Adipocyte (in vitro differentiated cells): Measurements from ENCODE around the gene ZNF254.
"Not testable (repeated sequence)": the region's sequence is repeated elsewhere in the genome, so short reads cannot be mapped to it uniquely, and the experiment has no call there.

ENCODE experiments used
- DNase-seq: peaks from one replicate; pipeline ENCODE4 v3.0.0-alpha.2; 2015; ENCODE audit warnings: low read depth
- H3K27me3 ChIP-seq: replicated peaks from 2 replicates; pipeline ENCODE4 v1.7.0; 2013; ENCODE audit warnings: mild to moderate bottlenecking, low read length, moderate library complexity; ENCODE audit not compliant: control insufficient read depth, insufficient read depth
- H3K36me3 ChIP-seq: 2 replicates; pipeline ENCODE4 v1.7.0; 2013; ENCODE audit warnings: low read length, mild to moderate bottlenecking, moderate library complexity; ENCODE audit not compliant: control insufficient read depth, insufficient read depth, severe bottlenecking
- H3K4me1 ChIP-seq: 2 replicates; pipeline ENCODE4 v1.7.0; 2013; ENCODE audit warnings: mild to moderate bottlenecking, low read length, moderate library complexity; ENCODE audit not compliant: control insufficient read depth, insufficient read depth
- H3K4me3 ChIP-seq: 2 replicates; pipeline ENCODE4 v1.7.0; 2013; ENCODE audit warnings: mild to moderate bottlenecking, low read length, moderate library complexity
- H3K9ac ChIP-seq: 2 replicates; pipeline ENCODE4 v1.7.0; 2013; ENCODE audit warnings: mild to moderate bottlenecking, low read length, moderate library complexity
- H3K9me3 ChIP-seq: 2 replicates; pipeline ENCODE4 v1.7.0; 2013; ENCODE audit warnings: mild to moderate bottlenecking, low read length, moderate library complexity; ENCODE audit not compliant: control insufficient read depth

The ZNF254 gene

GRCh38 chr19:24086974-24087595 lies at the start of gene ZNF254:
Gene ZNF254 (plus strand): TSS chr19:24087187. CDS start chr19:24087308, 121 bp downstream.
- H3K27me3 ChIP-seq: no peaks in the 10 kb centered on the region
- peaks cover 5% of the 10 kb centered on the region for H3K4me1 ChIP-seq
- H3K9me3 ChIP-seq: no peaks in the 10 kb centered on the region
- DNase-seq: peak; percentile 98
- H3K9ac ChIP-seq: peak within 1 kb of the TSS; percentile 97
- H3K36me3 ChIP-seq: peaks cover 5% of the 10 kb centered on the region
- peak within 1 kb of the TSS; percentile 97 for H3K4me3 ChIP-seq

- Histone ChIP-seq H3K9ac (no peak overlapping the region), H3K4me1 (peaks cover 9% of the 10 kb centered on the region), H3K36me3 (peaks cover 30% of the 10 kb centered on the region), H3K27me3 (no peaks in the 10 kb centered on the region), H3K9me3 (no peaks in the 10 kb centered on the region), H3K4me3 (no peak overlapping the region)
- DNase-seq: peak; percentile 51
Observed at GRCh38 chr19:24040621-24041020, 46.4 kb upstream of the ZNF254 start.

- not testable (repeated sequence) for H3K9me3 ChIP-seq, H3K9ac ChIP-seq, DNase-seq, H3K27me3 ChIP-seq, H3K4me3 ChIP-seq
- peaks cover 12% of the 10 kb centered on the region for H3K4me1 ChIP-seq
- H3K36me3 ChIP-seq: peaks cover 34% of the 10 kb centered on the region
Observed at GRCh38 chr19:24041326-24041725, 45.7 kb upstream of the ZNF254 start.

- Histone ChIP-seq H3K4me3 (no peak overlapping the region), H3K27me3 (no peaks in the 10 kb centered on the region), H3K9me3 (no peaks in the 10 kb centered on the region), H3K4me1 (peaks cover 2% of the 10 kb centered on the region), H3K9ac (no peak overlapping the region), H3K36me3 (peaks cover 60% of the 10 kb centered on the region)
- no peak for DNase-seq
Observed at GRCh38 chr19:24046550-24046949, 40.4 kb upstream of the ZNF254 start.

- Histone ChIP-seq H3K27me3 (no peaks in the 10 kb centered on the region), H3K4me1 (peaks cover 11% of the 10 kb centered on the region), H3K36me3 (peaks cover 69% of the 10 kb centered on the region), H3K4me3 (no peak overlapping the region), H3K9me3 (no peaks in the 10 kb centered on the region), H3K9ac (no peak overlapping the region)
- no peak for DNase-seq
Observed at GRCh38 chr19:24048261-24048660, 38.7 kb upstream of the ZNF254 start.

- H3K9ac ChIP-seq: no peak overlapping the region
- H3K4me1 ChIP-seq: peaks cover 24% of the 10 kb centered on the region
- DNase-seq: no peak
- H3K9me3 ChIP-seq: no peaks in the 10 kb centered on the region
- peaks cover 77% of the 10 kb centered on the region for H3K36me3 ChIP-seq
- H3K27me3 ChIP-seq: no peaks in the 10 kb centered on the region
- H3K4me3 ChIP-seq: no peak overlapping the region
Observed at GRCh38 chr19:24049537-24049936, 37.5 kb upstream of the ZNF254 start.

- H3K36me3 ChIP-seq: peaks cover 77% of the 10 kb centered on the region
- no peak overlapping the region for H3K4me3 ChIP-seq
- no peaks in the 10 kb centered on the region for H3K9me3 ChIP-seq
- no peak for DNase-seq
- H3K9ac ChIP-seq: no peak overlapping the region
- H3K4me1 ChIP-seq: peaks cover 28% of the 10 kb centered on the region
- H3K27me3 ChIP-seq: no peaks in the 10 kb centered on the region
Observed at GRCh38 chr19:24051516-24051915, 35.5 kb upstream of the ZNF254 start.

- Histone ChIP-seq H3K4me3 (no peak overlapping the region), H3K36me3 (peaks cover 68% of the 10 kb centered on the region), H3K9ac (no peak overlapping the region), H3K27me3 (no peaks in the 10 kb centered on the region), H3K9me3 (no peaks in the 10 kb centered on the region), H3K4me1 (peaks cover 36% of the 10 kb centered on the region)
- DNase-seq: peak; percentile 35
Observed at GRCh38 chr19:24052811-24053210, 34.2 kb upstream of the ZNF254 start.

GRCh38 chr19:24053601-24054000 lies 33.4 kb upstream of the ZNF254 start:
- no peak for DNase-seq
- peaks cover 36% of the 10 kb centered on the region for H3K4me1 ChIP-seq
- no peak overlapping the region for H3K9ac ChIP-seq
- H3K36me3 ChIP-seq: peaks cover 66% of the 10 kb centered on the region
- H3K4me3 ChIP-seq: no peak overlapping the region
- no peaks in the 10 kb centered on the region for H3K27me3 ChIP-seq
- no peaks in the 10 kb centered on the region for H3K9me3 ChIP-seq

GRCh38 chr19:24054044-24054935 lies 32.7 kb upstream of the ZNF254 start:
- H3K4me1 ChIP-seq: peaks cover 36% of the 10 kb centered on the region
- no peak overlapping the region for H3K9ac ChIP-seq
- H3K9me3 ChIP-seq: no peaks in the 10 kb centered on the region
- DNase-seq: peak; percentile 55
- no peak overlapping the region for H3K4me3 ChIP-seq
- no peaks in the 10 kb centered on the region for H3K27me3 ChIP-seq
- H3K36me3 ChIP-seq: peaks cover 68% of the 10 kb centered on the region

- Histone ChIP-seq H3K4me3 (no peak overlapping the region), H3K27me3 (no peaks in the 10 kb centered on the region), H3K36me3 (peaks cover 57% of the 10 kb centered on the region), H3K4me1 (peaks cover 36% of the 10 kb centered on the region), H3K9ac (no peak overlapping the region), H3K9me3 (no peaks in the 10 kb centered on the region)
- no peak for DNase-seq
Observed at GRCh38 chr19:24055548-24055947, 31.4 kb upstream of the ZNF254 start.
